Measurements from ENCODE around the gene PCDHB1. TPM values are rescaled to one million over a fixed set of nuclear protein-coding genes. Genes with fewer than 3 reads are reported as not detected.
A peak's percentile ranks its signal among the peaks of the same experiment; 100 is the strongest.

Gene PCDHB1
- total RNA-seq, 1 experiment from 2014 or later, result 0.07 TPM

GRCh38 chr5:141010047-141010793, 41.0 kb upstream of the PCDHB1 start:
- Histone ChIP-seq H3K79me1 (ENCODE audit: insufficient read depth, low read depth, low read length, poor library complexity, severe bottlenecking) (no peaks in the 10 kb centered on the region), H2AK5ac (ENCODE audit: insufficient read length, low read length) (no peak overlapping the region), H3K56ac (ENCODE audit: insufficient read length, low read depth, low read length) (no peak overlapping the region), H2BK15ac (ENCODE audit: low read depth, low read length) (no peak overlapping the region), H4K20me1 (ENCODE audit: control insufficient read depth, insufficient read depth, insufficient read length) (no peaks in the 10 kb centered on the region), H3K27me3 (ENCODE audit: insufficient read depth, low read length) (no peaks in the 10 kb centered on the region), H3K4ac (ENCODE audit: low read depth, low read length) (no peak overlapping the region), H3K27ac (ENCODE audit: insufficient read length, low read depth, low read length) (no peak overlapping the region), H4K91ac (ENCODE audit: insufficient read length, low read depth, low read length) (no peak overlapping the region), H3K23ac (ENCODE audit: insufficient read length, low read depth, low read length) (no peak overlapping the region), H3K4me1 (ENCODE audit: insufficient read depth, low read length) (0 out of 2 replicates have a peak, but pooled peaks cover 2% of the 10 kb centered on the region), H2BK5ac (ENCODE audit: insufficient read length, low read length) (no peak overlapping the region), H4K5ac (ENCODE audit: insufficient read length, low read depth, low read length) (no peak overlapping the region), H3K23me2 (ENCODE audit: insufficient read length, low read depth, low read length, poor library complexity, severe bottlenecking) (no peaks in the 10 kb centered on the region), H2BK120ac (ENCODE audit: low read depth, low read length, poor library complexity, severe bottlenecking) (no peak overlapping the region), H3K9me3 (ENCODE audit: control insufficient read depth, low read depth, low read length) (no peaks in the 10 kb centered on the region), H3T11ph (ENCODE audit: low read length) (no peak overlapping the region), H4K8ac (replicated peaks; ENCODE audit: insufficient read length, low read depth, low read length) (no peak overlapping the region), H3K9ac (ENCODE audit: extremely low read depth, insufficient read length, low read length) (no peak overlapping the region), H3K79me2 (ENCODE audit: insufficient read depth, low read length) (no peaks in the 10 kb centered on the region), H3K18ac (ENCODE audit: insufficient read length, low read depth, low read length) (no peak overlapping the region), H3K4me2 (ENCODE audit: insufficient read depth, insufficient read length, low read length) (no peak overlapping the region), H2BK12ac (ENCODE audit: insufficient read length, low read depth, low read length) (no peak overlapping the region), H3K14ac (ENCODE audit: insufficient read depth, low read length) (no peak overlapping the region), H2AFZ (ENCODE audit: low read length) (no peak overlapping the region), H2BK20ac (ENCODE audit: low read depth, low read length, poor library complexity, severe bottlenecking) (no peak overlapping the region)
- no peak for TF ChIP-seq CTCF (conservative IDR thresholded peaks at IDR 0.05)
- Mint-ChIP-seq H3K27me3 (ENCODE audit: low read depth) (no peaks in the 10 kb centered on the region), H3K4me3 (no peak overlapping the region), H3K4me1 (peaks cover 12 to 18% of the 10 kb centered on the region in 2 experiments), H3K36me3 (ENCODE audit: insufficient read depth in 1 of 3, low read depth in 3 of 3) (peaks cover 6 to 31% (median 7%) of the 10 kb centered on the region in 3 experiments), H3K9me3 (no peaks in the 10 kb centered on the region), H3K27ac (peak overlapping the region in 2 of 3 experiments; percentile 21 to 49; a peak in 5 of 7 replicates)
- no peak for DNase-seq
- no CpG with 5 or more reads among the region's 12 CpGs for WGBS (ENCODE audit: extremely low coverage, insufficient read length, low lambda C conversion rate)
